ENCODE results near the gene GABRP.
"Not testable (repeated sequence)": the region's sequence is repeated elsewhere in the genome, so short reads cannot be mapped to it uniquely, and the experiment has no call there.

GABRP gene

DNA sequence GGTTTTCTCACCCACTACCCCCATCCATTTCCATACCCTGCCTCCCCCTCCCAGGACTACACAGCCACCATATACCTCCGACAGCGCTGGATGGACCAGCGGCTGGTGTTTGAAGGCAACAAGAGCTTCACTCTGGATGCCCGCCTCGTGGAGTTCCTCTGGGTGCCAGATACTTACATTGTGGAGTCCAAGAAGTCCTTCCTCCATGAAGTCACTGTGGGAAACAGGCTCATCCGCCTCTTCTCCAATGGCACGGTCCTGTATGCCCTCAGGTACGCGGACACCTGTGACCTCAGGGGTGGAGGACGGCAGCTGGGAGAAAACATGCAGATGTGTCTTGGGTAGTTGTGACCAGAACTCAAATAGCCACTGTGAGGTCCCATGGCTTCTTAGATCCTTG, 11.6 kb downstream of the GABRP start:
- DNase-seq, result no peak

DNA sequence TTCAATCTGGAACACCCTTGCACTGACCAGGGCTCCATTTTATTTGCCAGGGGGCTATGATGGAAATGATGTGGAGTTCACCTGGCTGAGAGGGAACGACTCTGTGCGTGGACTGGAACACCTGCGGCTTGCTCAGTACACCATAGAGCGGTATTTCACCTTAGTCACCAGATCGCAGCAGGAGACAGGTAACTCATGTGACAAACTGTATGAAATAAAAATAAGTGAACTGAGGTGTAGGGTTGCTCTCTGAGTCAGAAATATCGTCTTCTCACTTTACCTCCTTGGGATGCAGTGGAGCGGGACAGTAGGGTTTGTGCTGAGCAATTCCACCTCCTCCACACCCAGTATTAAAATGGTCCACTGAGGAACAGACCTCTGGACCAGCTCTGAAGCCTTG, 22.1 kb downstream of the GABRP start:
- DNase-seq, result no peak

DNA sequence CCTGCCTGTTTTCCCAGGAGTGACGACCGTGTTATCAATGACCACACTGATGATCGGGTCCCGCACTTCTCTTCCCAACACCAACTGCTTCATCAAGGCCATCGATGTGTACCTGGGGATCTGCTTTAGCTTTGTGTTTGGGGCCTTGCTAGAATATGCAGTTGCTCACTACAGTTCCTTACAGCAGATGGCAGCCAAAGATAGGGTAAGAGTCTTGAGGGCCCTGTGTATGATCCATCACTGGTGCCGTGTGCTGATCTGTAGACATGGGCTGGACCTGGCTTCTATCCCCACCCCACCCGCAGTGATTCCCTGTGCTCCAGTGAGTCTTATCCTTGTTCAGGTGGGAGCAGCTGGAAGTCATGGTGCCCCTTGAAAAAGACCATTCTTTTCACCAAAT, 26.0 kb downstream of the GABRP start:
- peak; percentile 21 for DNase-seq

DNA sequence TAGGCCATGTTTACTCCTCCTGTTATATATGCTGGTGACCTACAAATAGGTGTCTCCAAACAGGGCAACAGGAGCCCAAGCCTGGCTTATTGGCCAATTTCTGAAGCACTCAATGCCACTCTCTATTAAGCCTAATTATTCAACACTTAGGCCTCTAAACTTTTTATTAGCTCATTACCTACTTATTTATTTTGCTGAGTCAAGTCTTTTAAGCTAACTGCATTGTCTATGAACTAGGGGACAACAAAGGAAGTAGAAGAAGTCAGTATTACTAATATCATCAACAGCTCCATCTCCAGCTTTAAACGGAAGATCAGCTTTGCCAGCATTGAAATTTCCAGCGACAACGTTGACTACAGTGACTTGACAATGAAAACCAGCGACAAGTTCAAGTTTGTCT, 28.2 kb downstream of the GABRP start:
- no peak for DNase-seq

DNA sequence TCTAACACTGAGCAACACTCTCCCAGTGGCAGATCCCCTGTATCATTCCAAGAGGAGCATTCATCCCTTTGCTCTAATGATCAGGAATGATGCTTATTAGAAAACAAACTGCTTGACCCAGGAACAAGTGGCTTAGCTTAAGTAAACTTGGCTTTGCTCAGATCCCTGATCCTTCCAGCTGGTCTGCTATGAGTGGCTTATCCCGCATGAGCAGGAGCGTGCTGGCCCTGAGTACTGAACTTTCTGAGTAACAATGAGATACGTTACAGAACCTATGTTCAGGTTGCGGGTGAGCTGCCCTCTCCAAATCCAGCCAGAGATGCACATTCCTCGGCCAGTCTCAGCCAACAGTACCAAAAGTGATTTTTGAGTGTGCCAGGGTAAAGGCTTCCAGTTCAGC, 29.7 kb downstream of the GABRP start:
- no peak for DNase-seq

DNA sequence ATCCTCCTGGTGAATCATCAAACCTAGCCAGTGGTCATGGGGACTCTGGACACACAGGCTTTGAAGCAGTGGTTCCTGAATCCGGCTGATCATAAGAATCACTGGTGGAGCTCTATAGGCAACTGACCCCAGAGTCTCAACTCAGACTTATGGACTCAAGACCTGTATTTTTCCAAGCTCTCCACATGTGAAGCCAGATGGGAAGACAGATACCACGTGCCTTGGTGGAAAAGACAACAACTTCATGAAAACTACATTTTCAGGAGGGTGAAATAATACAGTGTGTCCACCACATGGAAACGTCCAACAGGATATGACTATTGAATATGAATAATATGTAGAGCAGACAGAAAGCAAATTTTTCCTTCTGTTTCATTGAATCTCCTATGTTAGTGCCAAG, 33.7 kb downstream of the GABRP start:
- DNase-seq, result no peak

DNA sequence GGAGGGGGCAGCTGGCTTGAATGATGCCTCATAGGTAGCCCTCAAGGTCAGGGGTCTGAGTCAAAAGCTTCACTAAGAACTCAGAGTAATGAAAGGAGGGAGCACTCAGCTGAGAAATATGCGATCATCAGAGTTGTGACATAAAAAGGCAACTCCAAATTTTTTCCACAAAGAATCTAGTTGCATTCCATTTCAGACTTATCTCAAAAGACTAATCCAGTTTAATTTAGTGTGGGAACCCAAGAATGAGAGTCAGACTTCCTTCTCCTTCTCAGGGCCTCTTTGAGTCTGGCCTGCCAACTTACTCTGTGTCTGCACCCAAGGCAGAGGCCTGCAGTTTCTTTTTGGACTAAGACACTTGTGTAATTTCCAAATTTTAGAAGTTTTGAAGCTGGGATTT, 34.7 kb downstream of the GABRP start:
- DNase-seq, result no peak

DNA sequence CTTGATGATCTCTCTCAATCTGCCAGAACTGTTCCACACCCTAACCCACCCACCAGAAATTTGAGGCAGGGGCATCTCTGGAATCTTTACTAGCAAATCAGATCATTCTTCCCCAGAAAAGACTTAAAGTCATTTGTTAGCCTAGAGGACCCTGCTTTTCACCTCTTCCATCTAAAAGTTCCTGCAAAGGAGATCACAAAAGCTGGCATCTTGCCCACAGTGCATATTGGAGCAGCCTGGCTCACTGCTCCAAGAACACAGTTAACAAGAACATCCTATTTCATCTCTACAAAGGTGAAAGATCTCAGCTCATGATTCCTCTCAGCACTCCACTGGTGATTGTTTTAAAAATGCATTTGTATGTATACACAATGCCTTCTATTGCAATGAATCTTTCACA, 36.3 kb downstream of the GABRP start:
- no peak for DNase-seq

DNA sequence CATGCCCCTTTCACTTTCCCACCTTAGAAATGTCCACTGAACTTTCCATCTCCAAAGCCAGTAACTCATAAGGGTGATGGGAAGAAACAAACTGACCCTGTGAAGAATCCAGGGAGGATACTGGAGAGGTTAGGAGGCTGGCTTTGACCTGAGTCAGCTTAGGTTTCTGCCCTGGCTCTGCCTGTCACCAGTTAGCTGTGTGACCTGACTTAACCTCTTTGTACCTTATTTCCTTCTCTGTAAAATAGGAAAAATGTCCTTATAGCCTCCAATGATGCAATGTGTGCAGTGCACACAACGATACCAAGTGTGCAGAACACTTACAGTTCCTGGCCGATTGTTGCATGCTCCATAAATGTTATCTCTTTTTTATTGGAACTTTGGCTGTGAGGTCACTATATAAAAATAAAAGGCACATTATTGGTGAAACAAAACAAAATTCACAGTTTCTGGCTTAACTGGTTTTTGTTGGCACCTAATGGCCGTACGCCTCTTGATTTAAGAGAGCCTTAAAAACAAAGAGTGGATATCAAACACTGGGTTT, 37.8 kb downstream of the GABRP start:
- DNase-seq, result no peak

DNA sequence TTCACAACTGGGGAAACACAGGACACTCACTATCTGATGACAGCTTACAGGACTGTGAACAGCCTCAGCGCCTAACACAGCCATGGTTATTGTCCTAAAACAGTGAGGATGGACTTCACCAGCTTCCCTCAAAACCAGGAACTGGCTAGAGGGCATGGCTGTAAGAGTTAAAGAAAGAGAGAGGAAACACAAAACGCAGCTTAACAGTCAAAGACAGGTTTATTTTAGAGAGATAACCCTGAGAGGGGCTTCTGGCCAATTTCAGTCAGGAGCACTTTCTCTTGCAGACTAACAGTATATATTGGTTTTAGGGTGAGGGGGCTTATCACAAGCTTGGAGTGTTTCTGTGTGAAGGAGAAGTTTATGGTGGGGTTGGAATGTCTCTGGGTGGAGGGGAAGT, 42.6 kb downstream of the GABRP start:
- DNase-seq, result no peak

DNA sequence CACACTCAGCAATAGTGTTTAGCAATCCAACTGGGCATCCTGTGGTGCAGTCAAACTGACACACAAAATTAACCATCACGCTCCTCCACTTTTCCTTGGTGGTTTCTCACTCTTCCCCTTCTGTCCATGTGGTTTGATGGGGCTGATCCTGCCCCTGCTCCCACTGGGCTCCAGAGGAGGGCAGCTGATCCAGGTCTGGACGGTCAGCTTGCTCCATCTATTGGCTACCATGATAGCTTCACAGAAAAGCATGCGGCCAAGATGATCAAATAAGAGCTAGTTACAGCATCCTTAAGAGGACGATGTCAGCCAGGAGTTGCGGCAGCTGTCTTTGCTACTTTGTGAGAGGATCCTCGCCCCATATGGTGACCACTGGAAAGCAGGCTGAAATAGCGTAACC, 48.7 kb downstream of the GABRP start:
- no peak for DNase-seq

DNA sequence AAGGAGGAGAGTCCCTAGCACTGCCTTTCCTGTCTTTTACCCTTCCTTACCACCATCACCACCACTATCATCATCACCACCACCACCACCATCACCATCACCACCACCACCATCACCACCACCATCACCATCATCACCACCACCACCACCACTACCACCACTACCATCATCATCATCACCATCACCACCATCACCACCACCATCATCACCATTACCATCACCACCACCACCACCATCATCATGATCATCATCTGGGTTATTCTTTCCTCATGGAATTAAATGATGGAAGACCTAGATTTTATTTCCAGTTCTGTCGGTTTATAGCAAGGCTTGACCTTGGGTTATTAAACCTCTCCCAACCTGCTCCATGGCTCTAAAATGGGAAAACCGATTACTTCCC, 50.5 kb downstream of the GABRP start:
- not testable (repeated sequence) for DNase-seq

DNA sequence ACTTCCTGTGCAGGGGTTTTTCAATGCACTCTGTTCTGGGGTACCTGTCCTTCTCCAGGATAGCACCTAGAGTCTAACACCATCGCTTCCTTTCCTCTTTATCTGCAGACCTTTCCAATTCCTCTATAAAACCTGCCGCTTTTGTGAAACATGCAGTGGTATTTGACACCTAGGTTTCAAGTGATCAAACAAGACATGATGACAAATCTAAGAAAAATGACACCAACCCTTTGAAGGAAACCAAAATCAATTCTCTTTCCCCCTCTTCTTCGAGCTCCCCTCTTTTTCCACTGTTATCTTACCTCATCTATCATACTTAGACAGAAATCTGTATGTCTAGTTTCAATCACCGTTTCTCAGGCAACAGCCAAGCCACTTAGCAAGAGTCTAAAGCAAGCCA, 52.7 kb downstream of the GABRP start:
- DNase-seq, result no peak

DNA sequence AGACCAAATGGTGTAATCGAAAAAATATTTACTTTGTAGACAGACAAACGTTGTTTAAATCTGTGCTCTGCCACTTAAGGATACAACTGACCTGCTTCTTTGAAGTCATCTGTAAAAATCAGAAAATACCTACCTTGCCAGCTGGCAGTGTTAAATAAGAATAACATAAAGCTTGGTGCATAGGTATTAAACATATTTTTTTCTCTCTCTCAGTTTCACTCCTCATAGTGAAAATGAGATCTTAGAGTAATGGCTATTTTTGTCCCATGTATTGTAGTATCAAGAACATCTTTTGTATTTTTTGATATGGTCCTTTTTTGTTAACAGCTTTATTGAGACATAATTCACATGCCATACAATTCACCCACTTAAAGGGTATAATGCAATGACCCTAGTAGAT, 60.3 kb downstream of the GABRP start:
- no peak for DNase-seq

DNA sequence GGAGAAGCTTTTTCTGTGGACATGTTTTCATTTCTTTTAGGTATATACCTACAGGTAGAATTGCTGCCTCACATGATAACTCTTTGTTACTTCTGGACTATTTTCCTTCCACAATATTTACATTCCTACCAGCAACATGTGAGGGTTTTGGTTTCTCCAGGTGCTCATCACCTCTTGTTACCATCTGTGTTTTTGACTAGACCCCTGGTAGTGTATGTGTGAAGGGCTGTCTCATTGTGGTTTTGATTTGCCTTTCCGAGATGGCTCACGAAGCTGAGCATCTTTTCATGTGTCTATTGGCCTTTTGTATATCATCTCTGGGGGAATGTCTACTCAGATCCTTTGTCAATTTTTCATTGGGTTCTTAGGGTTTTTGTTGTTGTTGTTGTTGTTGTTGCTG, 61.1 kb downstream of the GABRP start:
- DNase-seq, result no peak

DNA sequence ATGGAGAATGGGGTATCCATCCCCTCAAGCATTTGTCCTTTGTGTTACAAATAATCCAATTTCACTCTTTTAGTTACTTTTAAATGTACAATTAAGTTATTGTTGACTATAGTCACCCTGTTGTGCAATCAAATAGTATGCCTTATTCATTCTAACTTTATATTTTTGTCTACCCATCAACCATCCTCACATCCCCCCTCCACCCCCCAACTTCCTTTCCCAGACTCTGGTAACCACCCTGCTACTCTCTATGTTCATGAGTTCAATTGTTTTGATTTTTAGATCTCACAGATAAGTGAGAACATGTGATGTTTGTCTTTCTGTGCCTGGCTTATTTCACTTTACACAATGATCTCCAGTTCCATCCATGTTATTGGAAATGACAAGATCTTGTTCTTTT, 62.9 kb downstream of the GABRP start:
- no peak for DNase-seq

DNA sequence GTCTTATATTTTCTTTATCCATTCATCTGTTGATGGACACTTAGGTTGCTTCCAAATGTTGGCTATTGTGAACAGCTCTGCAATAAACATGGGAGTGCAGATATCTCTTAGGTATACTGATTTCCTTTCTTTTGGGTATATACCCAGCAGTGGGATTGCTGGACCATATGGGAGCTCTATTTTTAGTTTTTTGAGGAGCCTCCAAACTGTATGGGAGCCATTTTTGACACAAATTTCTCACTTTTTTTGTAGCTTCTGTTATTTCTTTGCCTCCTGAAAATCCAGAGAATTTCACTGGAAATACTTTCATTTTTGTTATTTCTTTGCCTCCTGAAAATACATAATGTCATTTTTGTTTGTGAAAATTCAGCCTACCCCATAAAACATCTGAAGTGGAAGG, 63.3 kb downstream of the GABRP start:
- DNase-seq, result no peak

DNA sequence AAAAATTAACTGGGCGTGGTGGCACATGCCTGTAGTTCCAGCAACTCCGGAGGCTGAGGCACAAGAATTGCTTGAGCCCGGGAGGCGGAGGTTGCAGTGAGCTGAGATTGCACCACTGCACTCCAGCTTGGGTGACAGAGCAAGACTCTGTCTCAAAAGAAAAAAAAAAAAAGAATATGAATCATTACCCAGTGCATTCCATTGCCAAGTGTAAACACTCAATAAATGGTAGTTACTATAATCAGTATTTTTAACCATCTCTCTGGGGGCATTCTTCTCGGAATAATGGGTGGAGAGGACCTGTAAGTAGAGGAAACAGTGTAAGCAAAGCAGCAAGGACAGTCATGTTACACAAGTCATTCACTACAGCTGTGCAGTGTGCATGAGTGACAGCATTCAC, 64.5 kb downstream of the GABRP start:
- DNase-seq, result no peak

DNA sequence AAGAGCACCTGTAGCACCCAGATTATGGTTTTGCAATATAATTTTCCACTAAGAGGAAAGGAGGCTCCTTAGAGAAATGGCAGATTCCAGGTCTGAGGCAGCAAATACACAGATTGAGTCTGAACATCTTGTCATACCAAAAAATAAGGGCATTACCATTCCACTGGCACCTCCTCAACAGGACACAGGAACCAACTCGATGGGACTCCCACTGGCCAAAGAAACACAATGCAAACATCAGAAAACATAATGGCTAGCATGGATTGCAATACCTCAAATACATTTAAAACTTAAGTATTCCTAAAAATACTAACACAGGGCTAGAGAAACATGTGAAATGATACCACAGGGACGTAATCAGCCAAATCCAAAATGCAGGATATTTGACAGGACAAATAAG, 65.8 kb downstream of the GABRP start:
- no peak for DNase-seq

DNA sequence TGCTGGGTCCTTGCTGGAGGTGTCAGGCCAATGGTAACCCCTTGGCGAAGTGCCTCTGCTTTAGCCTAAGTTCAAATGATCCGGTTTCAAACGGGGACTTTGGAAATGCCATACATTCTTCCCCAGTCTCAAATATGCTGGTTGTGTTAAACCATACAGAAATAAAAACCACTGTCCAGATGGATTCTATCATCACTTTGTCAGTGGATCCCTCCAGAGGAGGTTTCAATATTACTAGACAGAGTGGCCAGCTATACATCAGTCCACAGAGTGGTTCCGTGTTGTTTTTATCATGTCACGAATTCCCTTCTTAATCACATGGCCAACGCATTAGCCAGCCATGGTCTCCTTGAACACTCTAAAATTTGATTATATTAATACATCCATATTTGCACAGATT, 71.0 kb downstream of the GABRP start:
- DNase-seq, result no peak

DNA sequence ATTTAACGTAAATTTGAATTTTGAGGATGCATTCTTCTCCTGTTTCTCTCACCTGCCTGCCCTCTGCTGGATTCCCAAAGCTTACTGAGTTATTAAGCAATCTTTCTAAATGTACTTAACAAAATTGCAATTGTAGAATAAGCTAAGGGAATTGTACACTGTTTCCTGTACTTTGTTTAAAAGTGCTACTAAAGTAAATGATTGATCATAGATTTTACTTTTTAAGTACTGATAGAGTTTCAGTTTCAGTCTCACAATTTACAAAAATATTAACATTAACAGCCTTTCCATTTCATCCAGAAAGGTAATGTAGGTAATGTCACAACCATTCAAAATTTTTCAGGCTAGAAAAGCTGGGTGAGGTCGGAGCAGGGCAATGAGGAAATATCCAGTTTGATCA, 73.5 kb downstream of the GABRP start:
- no peak for DNase-seq

DNA sequence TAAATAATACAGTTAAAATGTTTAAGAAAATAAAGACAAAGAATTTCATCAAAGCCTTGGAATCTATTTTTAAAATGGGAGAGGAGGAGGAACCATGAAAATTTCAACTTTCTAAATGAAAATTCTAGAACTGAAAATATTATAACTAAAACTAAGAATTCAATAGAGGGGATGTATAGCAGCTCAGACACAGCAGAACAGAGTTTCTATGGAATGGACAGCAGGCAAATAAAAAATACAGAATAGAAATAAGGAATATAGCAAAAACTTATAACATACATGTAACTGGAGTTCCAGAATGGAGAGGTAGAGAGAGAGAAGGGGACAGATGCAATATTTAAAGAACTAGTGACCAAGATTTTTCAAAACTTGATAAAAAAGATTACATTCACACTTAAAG, 76.9 kb downstream of the GABRP start:
- DNase-seq, result no peak

DNA sequence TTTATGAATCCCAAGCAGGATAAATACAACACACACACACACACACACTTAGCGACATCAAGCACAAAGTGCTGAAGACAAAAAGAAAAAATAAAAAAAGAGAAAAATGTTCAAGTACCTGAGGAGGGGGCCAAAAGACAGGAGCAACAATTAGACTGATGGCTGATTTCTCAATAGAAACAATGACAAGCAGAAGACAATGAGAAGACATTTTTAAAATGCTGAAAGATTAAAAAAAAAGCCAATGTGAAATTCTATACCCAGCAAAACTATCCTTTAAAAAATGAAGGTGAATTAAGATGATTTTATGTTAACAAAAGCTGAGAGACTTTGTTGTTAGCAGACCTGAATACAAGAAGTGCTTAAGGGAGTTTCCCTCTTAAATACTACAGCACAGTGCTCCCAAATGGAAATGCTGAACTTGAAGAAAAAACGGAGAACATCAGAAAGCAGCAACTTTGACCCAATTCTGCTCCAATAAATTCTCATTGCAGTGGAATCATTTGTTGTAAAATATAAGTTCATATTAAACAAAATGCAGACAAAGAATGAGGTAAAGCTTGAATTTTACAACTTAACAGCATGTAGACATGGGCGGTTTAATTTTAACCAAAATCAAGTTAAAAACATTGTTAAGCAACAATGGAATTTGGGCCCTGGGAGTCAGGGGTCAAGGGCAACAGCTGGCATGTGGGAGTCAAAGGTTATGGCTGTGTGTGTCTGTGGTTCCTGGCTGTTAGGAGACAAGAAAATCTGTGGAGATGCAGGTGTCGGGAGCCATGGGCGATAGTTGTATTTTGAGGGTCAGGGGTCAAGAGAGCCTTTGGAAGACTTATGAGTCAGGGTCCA, 77.5 kb downstream of the GABRP start:
- no peak for DNase-seq

DNA sequence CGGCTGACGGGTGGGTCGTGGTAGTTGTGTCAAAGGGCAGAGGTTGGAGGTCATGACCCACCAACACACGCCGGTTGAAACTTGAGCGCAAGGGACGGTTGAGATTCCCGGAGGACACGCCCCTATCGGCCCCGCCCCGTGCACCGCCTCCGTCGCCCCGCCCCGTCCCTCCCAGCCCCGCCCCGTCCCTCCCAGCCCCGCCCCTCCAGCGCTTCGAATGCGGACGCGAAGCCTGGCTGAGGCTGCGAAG, 78.1 kb downstream of the GABRP start:
- no peak for DNase-seq

Data from NCI-H1694 treated with DMSO at 0.1 percent for 48 hours (cell line).